HepG2 (cell line): ENCODE results near the gene TOP2A. TPM values are rescaled to one million over a fixed set of nuclear protein-coding genes. Genes with fewer than 3 reads are reported as not detected.

Experiments used
- ADNP ChIP-seq: sonication (generic); formaldehyde crosslinking; IDR thresholded peaks from 2 replicates; pipeline ENCODE4 v1.4.0; 2020; ENCODE audit warnings: missing genetic modification reagents
- AHDC1 ChIP-seq: sonication (generic); formaldehyde crosslinking; IDR thresholded peaks from 2 replicates; pipeline ENCODE4 v1.5.1; 2020; ENCODE audit warnings: mild to moderate bottlenecking, missing genetic modification reagents, borderline replicate concordance
- BATF2 ChIP-seq: sonication (generic); formaldehyde crosslinking; IDR thresholded peaks from 2 replicates; pipeline ENCODE4 v1.8.0; 2022; ENCODE audit warnings: mild to moderate bottlenecking, missing genetic modification reagents, moderate library complexity
- CREM ChIP-seq, 2 experiments: sonication (generic) in 1 of 2; formaldehyde crosslinking in 1 of 2; IDR thresholded peaks; 2 replicates each; pipeline versions ENCODE4 v1.4.0 to v1.6.1; 2016 to 2020; ENCODE audit warnings: antibody characterized with exemption in 1 of 2, mild to moderate bottlenecking in 1 of 2, missing genetic modification reagents in 1 of 2
- DNMT3B ChIP-seq: conservative IDR thresholded peaks from 2 replicates; pipeline ENCODE4 v1.6.1; 2016; ENCODE audit warnings: missing biosample characterization, control low read depth
- DPF2 ChIP-seq: sonication (generic); formaldehyde crosslinking; IDR thresholded peaks from 2 replicates; pipeline ENCODE4 v1.4.0; 2020; ENCODE audit warnings: mild to moderate bottlenecking, low read depth, missing genetic modification reagents, borderline replicate concordance
- HMGXB4 ChIP-seq, 2 experiments: sonication (generic) in 1 of 2; formaldehyde crosslinking in 1 of 2; IDR thresholded peaks; 2 replicates each; pipeline versions ENCODE4 v1.4.0 to v1.6.1; 2018 to 2020; ENCODE audit warnings: missing genetic modification reagents in 2 of 2, borderline replicate concordance in 1 of 2, low read depth in 1 of 2, mild to moderate bottlenecking in 1 of 2, missing biosample characterization in 1 of 2
- MAFF ChIP-seq: IDR thresholded peaks from 2 replicates; pipeline ENCODE4 v1.6.1; 2011; ENCODE audit warnings: low read depth, low read length, improper control_type of control experiment
- MATR3 ChIP-seq: sonication (generic); formaldehyde crosslinking; IDR thresholded peaks from 2 replicates; pipeline ENCODE4 v1.4.0; 2020; ENCODE audit warnings: missing genetic modification reagents
- MAX ChIP-seq: IDR thresholded peaks from 2 replicates; pipeline ENCODE4 v1.6.1; 2012; ENCODE audit warnings: inconsistent platforms
- MLX ChIP-seq: IDR thresholded peaks from 2 replicates; pipeline ENCODE4 v1.6.1; 2016
- SMYD3 ChIP-seq: sonication (generic); formaldehyde crosslinking; IDR thresholded peaks from 2 replicates; pipeline ENCODE4 v1.8.1; 2023; ENCODE audit warnings: mild to moderate bottlenecking, missing genetic modification reagents
- SNAPC5 ChIP-seq: sonication (generic); formaldehyde crosslinking; IDR thresholded peaks from 2 replicates; pipeline ENCODE4 v1.8.1; 2023; ENCODE audit warnings: mild to moderate bottlenecking, missing genetic modification reagents, borderline replicate concordance
- TBX2 ChIP-seq: sonication (generic); formaldehyde crosslinking; IDR thresholded peaks from 2 replicates; pipeline ENCODE4 v1.5.0; 2020; ENCODE audit warnings: missing genetic modification reagents, mild to moderate bottlenecking, borderline replicate concordance
- XBP1 ChIP-seq: sonication (generic); formaldehyde crosslinking; IDR thresholded peaks from 2 replicates; pipeline ENCODE4 v1.5.0; 2020; ENCODE audit warnings: missing genetic modification reagents
- ZNF501 ChIP-seq: sonication (generic); formaldehyde crosslinking; IDR thresholded peaks from 2 replicates; pipeline ENCODE4 v1.5.1; 2020; ENCODE audit warnings: mild to moderate bottlenecking, moderate library complexity, missing genetic modification reagents
- ZNF556 ChIP-seq: sonication (generic); formaldehyde crosslinking; IDR thresholded peaks from 2 replicates; pipeline ENCODE4 v1.4.0; 2020; ENCODE audit warnings: mild to moderate bottlenecking, missing genetic modification reagents, borderline replicate concordance
- ZNF619 ChIP-seq: sonication (generic); formaldehyde crosslinking; IDR thresholded peaks from 2 replicates; pipeline ENCODE4 v1.4.0; 2020; ENCODE audit warnings: mild to moderate bottlenecking, missing genetic modification reagents
- ZNF746 ChIP-seq: sonication (generic); formaldehyde crosslinking; IDR thresholded peaks from 2 replicates; pipeline ENCODE4 v1.8.0; 2022; ENCODE audit warnings: mild to moderate bottlenecking, missing genetic modification reagents
- ZNF761 ChIP-seq: sonication (generic); formaldehyde crosslinking; conservative IDR thresholded peaks from 2 replicates; pipeline ENCODE4 v1.4.0; 2020; ENCODE audit warnings: mild to moderate bottlenecking, missing genetic modification reagents
- polyA plus RNA-seq, 8 experiments: library from polyadenylated mRNA; depleted of rRNA in 3 of 8; stranded (reverse) in 7 of 8; unstranded in 1 of 8; fragments of >200 nt; fragmentation: Illumina TruSeq in 4 of 8; extraction: Trizol in 4 of 8; gene quantifications; 2 replicates each; pipeline versions ENCODE4 v1.2.1 to v1.2.3, GENCODE V29; 2011 to 2016; ENCODE audit warnings: low read depth in 4 of 8, missing spikeins in 1 of 8, mixed read lengths in 1 of 8; ENCODE audit not compliant: insufficient read depth in 1 of 8
- total RNA-seq, 5 experiments: library from RNA; depleted of rRNA; stranded (reverse); fragments of >200 nt; fragmentation: Illumina TruSeq; extraction: Trizol; gene quantifications; 2 replicates each; pipeline ENCODE4 v1.2.3, GENCODE V29; 2016; ENCODE audit warnings: low read depth in 1 of 5

Gene TOP2A
- total and polyA plus RNA-seq, 2 of the 13 experiments (the other 11 are each of a cell fraction or from before 2014, with no cell fraction given), result 108 to 327 TPM

- TF ChIP-seq HMGXB4 (CRISPR knock-in tag; IDR thresholded peaks at IDR 0.05; ENCODE audit: borderline replicate concordance in 1 of 2, low read depth in 1 of 2), result peak; percentile 91 to 95
- 0 out of 2 replicates have a peak, but pooled peaks have one; percentile 53 for TF ChIP-seq ZNF761 (CRISPR knock-in tag)
- TF ChIP-seq ZNF556 (CRISPR knock-in tag), result peak; percentile 77; the same call in 1 of the 2 replicates
- TF ChIP-seq ZNF501, result no peak
- no peak for TF ChIP-seq MLX
- peak; percentile 97 for TF ChIP-seq MAX
- no peak for TF ChIP-seq MATR3 (CRISPR knock-in tag)
- no peak for TF ChIP-seq DNMT3B (CRISPR knock-in tag)
- TF ChIP-seq MAFF, result no peak
- TF ChIP-seq BATF2 (CRISPR knock-in tag), result peak; percentile 88
- TF ChIP-seq ZNF619 (CRISPR knock-in tag), result no peak
- peak; percentile 85; the same call in 1 of the 2 replicates for TF ChIP-seq ZNF746
- no peak for TF ChIP-seq XBP1
- TF ChIP-seq TBX2 (CRISPR knock-in tag), result no peak
- no peak for TF ChIP-seq DPF2 (CRISPR knock-in tag)
- TF ChIP-seq CREM (IDR thresholded peaks at IDR 0.05), result no peak
- no peak for TF ChIP-seq CREM (CRISPR knock-in tag; IDR thresholded peaks at IDR 0.05)
- TF ChIP-seq SNAPC5 (CRISPR knock-in tag), result no peak
- no peak for TF ChIP-seq ADNP
- TF ChIP-seq AHDC1 (CRISPR knock-in tag), result no peak; the same call in 1 of the 2 replicates
- peak; percentile 58; the same call in 1 of the 2 replicates for TF ChIP-seq SMYD3 (CRISPR knock-in tag)
Measured at GRCh38 chr17:40443196-40443987, 25.7 kb upstream of the TOP2A start, which contains the start of gene IGFBP4 (continued).
